GM03348 (cell line): ENCODE data around the gene ISL2.

Experiments used
- DNase-seq: peaks from one replicate; pipeline ENCODE4 v3.0.0; 2012; ENCODE audit warnings: low spot score

Gene ISL2

GRCh38 chr15:76377217-76377616 is 40.6 kb downstream of the ISL2 start:
- DNase-seq: no peak

- no peak for DNase-seq
These were observed 41.2 kb downstream of the ISL2 start for GRCh38 chr15:76377751-76378150.

DNA sequence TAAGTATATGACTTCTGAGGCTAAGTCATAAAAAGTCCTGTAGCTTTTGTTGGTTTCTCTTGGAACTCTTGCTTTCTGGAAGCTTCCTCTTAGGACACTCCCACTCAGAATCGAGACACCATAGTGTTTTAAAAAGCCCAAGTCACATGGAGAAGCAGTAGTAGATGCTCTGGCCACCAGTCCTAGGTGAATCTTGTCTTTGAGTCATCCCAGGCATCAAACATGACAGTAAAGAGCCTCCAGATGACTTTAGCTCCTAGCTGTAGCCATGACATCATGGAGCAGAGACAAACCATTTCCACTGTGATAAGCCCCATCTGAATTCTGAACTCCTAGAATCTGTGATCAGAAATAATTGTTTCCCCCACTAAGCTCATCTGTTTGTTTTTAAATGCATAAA is 42.1 kb downstream of the ISL2 start:
- no peak for DNase-seq

DNA sequence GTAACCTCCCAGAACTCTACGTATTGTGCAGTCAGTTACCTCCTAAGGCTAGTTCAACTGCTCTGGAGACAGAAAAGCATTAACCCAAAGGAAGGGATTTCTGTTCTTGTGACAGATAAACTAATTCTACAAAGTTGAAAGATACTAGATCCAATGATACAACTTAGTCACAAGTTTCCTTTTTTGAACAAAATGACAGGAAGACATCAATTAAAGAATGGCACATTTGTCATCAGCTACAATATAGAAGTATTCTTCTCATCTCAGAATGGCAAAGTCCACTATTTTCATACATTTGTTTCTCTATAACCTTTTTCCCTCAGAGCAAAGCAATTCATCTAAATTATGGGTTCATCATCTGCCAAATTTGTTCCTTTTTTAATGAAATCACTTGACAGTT is 43.7 kb downstream of the ISL2 start:
- no peak for DNase-seq

DNA sequence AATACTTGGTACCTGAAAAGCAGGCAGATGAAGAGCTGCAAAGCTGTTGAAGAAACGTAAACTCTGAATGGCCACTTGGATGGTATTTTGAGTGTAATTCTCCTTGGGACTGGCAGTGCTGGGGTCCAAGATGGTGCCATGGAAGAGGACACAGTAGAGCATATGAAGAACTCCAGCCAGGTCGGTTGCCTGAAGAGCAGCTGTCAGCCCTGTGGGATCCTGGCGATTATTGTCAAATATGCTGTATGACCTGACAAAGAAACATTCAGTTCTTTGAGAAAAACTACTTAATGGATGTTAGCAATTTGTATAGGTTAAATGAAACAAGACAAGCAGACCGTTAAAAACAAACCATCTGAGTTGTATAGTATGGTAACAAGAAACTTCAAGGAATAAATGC is 44.8 kb downstream of the ISL2 start:
- no peak for DNase-seq

DNA sequence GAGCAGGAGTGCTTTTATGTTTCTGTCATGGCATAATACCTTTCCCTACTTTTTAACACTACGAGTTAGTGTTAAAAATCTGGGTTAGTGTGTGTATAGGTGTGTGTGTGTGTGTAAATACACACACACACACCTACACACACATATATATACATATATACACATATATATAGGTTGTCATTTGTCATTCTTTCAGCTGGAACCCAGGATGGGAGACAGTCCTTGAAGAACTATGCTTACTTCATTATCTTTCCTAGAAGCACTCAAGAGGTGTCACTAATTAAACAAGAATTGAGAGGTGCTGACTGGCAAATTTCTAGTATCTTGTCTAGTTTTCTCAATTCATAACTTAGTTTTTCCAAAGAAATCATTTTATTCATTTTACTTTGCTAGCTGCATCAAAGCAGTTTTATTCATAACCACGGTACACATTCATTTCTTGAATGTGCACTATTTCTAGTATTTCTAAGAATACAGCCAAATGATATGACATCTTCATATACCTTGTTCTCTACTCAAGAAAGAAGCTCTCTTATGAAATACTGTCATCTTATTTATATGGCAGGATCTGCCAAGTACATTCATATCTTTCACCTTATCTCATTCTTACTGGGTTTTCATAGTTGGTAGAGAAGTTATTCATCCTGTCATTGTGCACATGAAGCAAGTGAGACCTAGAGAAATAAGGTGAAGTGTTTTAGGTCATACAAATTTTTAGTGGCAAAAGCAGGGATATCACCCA is 46.6 kb downstream of the ISL2 start:
- DNase-seq: no peak

- no peak for DNase-seq
These were observed 47.8 kb downstream of the ISL2 start for GRCh38 chr15:76384409-76384808.

- no peak for DNase-seq
These were observed 49.6 kb downstream of the ISL2 start for GRCh38 chr15:76386178-76386577.

- no peak for DNase-seq
These were observed 50.4 kb downstream of the ISL2 start for GRCh38 chr15:76386926-76387325.

DNA sequence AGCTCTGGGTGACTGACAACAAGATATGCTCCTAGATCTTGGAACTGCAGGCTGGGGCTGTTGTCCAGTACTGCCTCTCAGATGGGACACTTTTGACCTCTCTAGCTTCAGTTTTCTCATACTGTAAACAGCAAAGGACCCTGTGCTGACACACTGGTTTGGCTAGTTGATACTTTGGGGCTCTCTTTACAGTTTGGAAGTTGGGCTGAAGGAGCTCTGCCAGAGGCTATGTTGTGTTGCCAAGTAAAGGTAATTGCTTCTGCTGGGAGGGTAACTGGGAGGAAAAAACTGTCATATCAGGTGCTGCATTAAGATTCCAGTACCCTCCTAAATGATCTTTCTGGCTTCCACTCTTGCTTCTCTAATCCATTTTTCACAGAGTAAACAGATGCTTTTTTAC is 54.0 kb downstream of the ISL2 start:
- no peak for DNase-seq

- no peak for DNase-seq
These were observed 54.7 kb downstream of the ISL2 start for GRCh38 chr15:76391309-76391708.

GRCh38 chr15:76391847-76392246 is 55.3 kb downstream of the ISL2 start:
- DNase-seq: no peak
